Measurements from ENCODE around the gene NUP62.

The NUP62 gene

GRCh38 chr19:49896863-49897621, 32.3 kb downstream of the NUP62 start, which contains the start of gene IL4I1:
IL4I1 (minus strand) TSS chr19:49896887; CDS start chr19:49896160, 727 bp downstream.
- H3K79me1 ChIP-seq (replicated peaks; ENCODE audit: low read length, poor library complexity, severe bottlenecking): no peaks in the 10 kb centered on the region

DNA sequence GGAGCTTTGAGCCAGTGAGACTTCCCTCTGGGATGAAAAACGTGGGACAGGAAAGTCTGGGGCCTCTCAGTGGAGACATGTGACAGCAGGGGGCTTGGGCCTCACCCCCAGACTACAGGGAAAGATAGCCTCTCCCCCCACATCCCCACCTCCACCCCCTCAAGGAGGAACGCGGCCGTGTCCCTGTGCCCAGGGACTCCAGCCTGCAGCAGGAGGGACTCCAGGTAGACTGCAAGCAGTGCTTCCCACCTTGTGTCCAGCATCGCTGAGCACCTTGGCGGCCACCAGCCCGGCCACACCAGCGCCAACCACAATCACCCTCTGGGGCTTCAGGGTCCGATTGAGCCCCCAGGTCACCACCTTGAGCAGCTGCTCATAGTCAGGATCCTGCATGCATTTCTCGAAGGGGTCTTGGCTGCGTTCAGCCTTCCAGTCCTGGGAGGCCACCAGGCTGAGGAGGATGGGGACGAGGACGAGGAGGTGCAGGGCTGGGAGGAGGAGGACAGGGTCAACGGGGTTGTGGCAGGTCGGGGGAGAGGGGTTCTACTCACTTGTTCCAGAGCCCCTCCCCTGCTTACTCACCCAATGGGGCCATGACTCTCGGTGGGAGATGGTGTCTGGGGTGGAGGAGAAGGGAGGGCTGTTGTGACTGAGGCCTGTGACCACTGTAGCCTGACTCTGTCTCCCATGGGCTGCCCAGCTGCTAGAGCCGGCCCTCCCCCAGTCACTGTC, 33.6 kb downstream of the NUP62 start:
- H3K18ac ChIP-seq (ENCODE audit: low read depth in 1 of 2, low read length in 2 of 2): peak overlapping the region in 1 of 2 experiments; percentile 37
- no peak overlapping the region for H2AFZ ChIP-seq (ENCODE audit: low read depth, low read length)
- no peak overlapping the region for H2BK5ac ChIP-seq (ENCODE audit: low read depth, low read length, poor library complexity, severe bottlenecking)
- H2BK15ac ChIP-seq (ENCODE audit: low read depth, poor library complexity, severe bottlenecking): no peak overlapping the region
- H3K9me3 ChIP-seq (ENCODE audit: control insufficient read depth, low read length): no peaks in the 10 kb centered on the region
- no peak overlapping the region for H4K8ac ChIP-seq (ENCODE audit: low read length)
- H3K4ac ChIP-seq (ENCODE audit: low read depth in 1 of 2, low read length in 2 of 2): no peak overlapping the region
- no peak overlapping the region for H3K4me3 ChIP-seq (ENCODE audit: insufficient read depth in 1 of 2, low read depth in 1 of 2, low read length in 2 of 2)
- no peak overlapping the region for H3K9ac ChIP-seq (ENCODE audit: low read length)
- no peak overlapping the region for H3K4me2 ChIP-seq (ENCODE audit: low read length, poor library complexity, severe bottlenecking)
- H3K4me1 ChIP-seq (ENCODE audit: control insufficient read depth, insufficient read depth, low read depth, low read length): peaks cover 21% of the 10 kb centered on the region
- H2BK120ac ChIP-seq (ENCODE audit: low read depth, low read length): no peak overlapping the region
- DNase-seq: no peak
- H2BK12ac ChIP-seq (ENCODE audit: low read length in 2 of 2): peak overlapping the region in 1 of 2 experiments; percentile 70
- no peak overlapping the region for H2AK5ac ChIP-seq (ENCODE audit: low read length, severe bottlenecking)
- H3K79me1 ChIP-seq (replicated peaks; ENCODE audit: low read length, poor library complexity, severe bottlenecking): no peaks in the 10 kb centered on the region
- 83% methylated on average over 15 of the region's 17 CpGs for WGBS
- no peak overlapping the region for H3K27ac ChIP-seq (ENCODE audit: low read length, poor library complexity, severe bottlenecking)
- no peak overlapping the region for H4K91ac ChIP-seq (ENCODE audit: low read length)
- peaks cover 0 to 8% of the 10 kb centered on the region in 2 experiments for H3K27me3 ChIP-seq (ENCODE audit: control insufficient read depth in 1 of 2, insufficient read depth in 1 of 2, low read length in 2 of 2)
- H3K23ac ChIP-seq (ENCODE audit: low read length in 2 of 2): no peak overlapping the region
- no peak overlapping the region for H3K14ac ChIP-seq (ENCODE audit: low read length in 2 of 2)
- H3K36me3 ChIP-seq (ENCODE audit: control insufficient read depth in 1 of 2, insufficient read depth in 2 of 2, low read depth in 1 of 2, low read length in 2 of 2): no peaks in the 10 kb centered on the region

More at GRCh38 chr19:49896863-49897621, 32.3 kb downstream of the NUP62 start, which contains the start of gene IL4I1:
- Histone ChIP-seq H4K91ac (ENCODE audit: low read length) (peak within 1 kb of the TSS; percentile 83), H3K18ac (ENCODE audit: low read depth in 1 of 2, low read length in 2 of 2) (peak within 1 kb of the TSS; percentile 34 to 75), H2AK5ac (ENCODE audit: low read length, severe bottlenecking) (peak within 1 kb of the TSS; percentile 73), H2AFZ (ENCODE audit: low read depth, low read length) (no peak within 1 kb of the TSS), H3K27me3 (ENCODE audit: control insufficient read depth in 1 of 2, insufficient read depth in 1 of 2, low read length in 2 of 2) (peaks cover 0 to 6% of the 10 kb centered on the region in 2 experiments), H3K27ac (ENCODE audit: low read length, poor library complexity, severe bottlenecking) (peak within 1 kb of the TSS; percentile 69), H2BK5ac (ENCODE audit: low read depth, low read length, poor library complexity, severe bottlenecking) (peak within 1 kb of the TSS; percentile 39), H4K8ac (ENCODE audit: low read length) (peak within 1 kb of the TSS; percentile 89), H3K9ac (ENCODE audit: low read length) (peak within 1 kb of the TSS; percentile 71), H2BK120ac (ENCODE audit: low read depth, low read length) (peak within 1 kb of the TSS; percentile 11), H3K23ac (ENCODE audit: low read length in 2 of 2) (no peak within 1 kb of the TSS), H3K4me2 (ENCODE audit: low read length, poor library complexity, severe bottlenecking) (peak within 1 kb of the TSS; percentile 18), H3K36me3 (ENCODE audit: control insufficient read depth in 1 of 2, insufficient read depth in 2 of 2, low read depth in 1 of 2, low read length in 2 of 2) (no peaks in the 10 kb centered on the region), H2BK15ac (ENCODE audit: low read depth, poor library complexity, severe bottlenecking) (no peak within 1 kb of the TSS), H3K4ac (ENCODE audit: low read depth in 1 of 2, low read length in 2 of 2) (peak within 1 kb of the TSS; percentile 41 to 92), H3K4me1 (ENCODE audit: control insufficient read depth, insufficient read depth, low read depth, low read length) (peaks cover 19% of the 10 kb centered on the region), H3K4me3 (ENCODE audit: insufficient read depth in 1 of 2, low read depth in 1 of 2, low read length in 2 of 2) (no peak within 1 kb of the TSS), H3K9me3 (ENCODE audit: control insufficient read depth, low read length) (no peaks in the 10 kb centered on the region), H2BK12ac (ENCODE audit: low read length in 2 of 2) (peak within 1 kb of the TSS; percentile 95), H3K14ac (ENCODE audit: low read length in 2 of 2) (peak within 1 kb of the TSS in 1 of 2 experiments; percentile 53)
- WGBS: 71% methylated on average over 18 of the region's 20 CpGs
- DNase-seq: peak; percentile 42

GRCh38 chr19:49894879-49895565, 34.3 kb downstream of the NUP62 start:
- Histone ChIP-seq H3K14ac (ENCODE audit: low read length in 2 of 2) (no peak overlapping the region), H2AK5ac (ENCODE audit: low read length, severe bottlenecking) (peak overlapping the region; percentile 50), H3K4me3 (ENCODE audit: insufficient read depth in 1 of 2, low read depth in 1 of 2, low read length in 2 of 2) (peak overlapping the region in 1 of 2 experiments; percentile 29), H2BK12ac (ENCODE audit: low read length in 2 of 2) (peak overlapping the region in 1 of 2 experiments; percentile 1), H3K9me3 (ENCODE audit: control insufficient read depth, low read length) (no peaks in the 10 kb centered on the region), H3K23ac (ENCODE audit: low read length in 2 of 2) (no peak overlapping the region), H3K79me1 (replicated peaks; ENCODE audit: low read length, poor library complexity, severe bottlenecking) (no peaks in the 10 kb centered on the region), H3K4me1 (ENCODE audit: control insufficient read depth, insufficient read depth, low read depth, low read length) (peaks cover 25% of the 10 kb centered on the region), H3K9ac (ENCODE audit: low read length) (no peak overlapping the region), H2BK15ac (ENCODE audit: low read depth, poor library complexity, severe bottlenecking) (peak overlapping the region; percentile 89), H3K4me2 (ENCODE audit: low read length, poor library complexity, severe bottlenecking) (no peak overlapping the region), H3K4ac (ENCODE audit: low read depth in 1 of 2, low read length in 2 of 2) (no peak overlapping the region), H4K8ac (ENCODE audit: low read length) (no peak overlapping the region), H2AFZ (ENCODE audit: low read depth, low read length) (no peak overlapping the region), H4K91ac (ENCODE audit: low read length) (no peak overlapping the region), H3K27me3 (ENCODE audit: control insufficient read depth in 1 of 2, insufficient read depth in 1 of 2, low read length in 2 of 2) (peaks cover 0 to 8% of the 10 kb centered on the region in 2 experiments), H2BK5ac (ENCODE audit: low read depth, low read length, poor library complexity, severe bottlenecking) (no peak overlapping the region), H2BK120ac (ENCODE audit: low read depth, low read length) (peak overlapping the region; percentile 38), H3K27ac (ENCODE audit: low read length, poor library complexity, severe bottlenecking) (no peak overlapping the region), H3K18ac (ENCODE audit: low read depth in 1 of 2, low read length in 2 of 2) (no peak overlapping the region), H3K36me3 (ENCODE audit: control insufficient read depth in 1 of 2, insufficient read depth in 2 of 2, low read depth in 1 of 2, low read length in 2 of 2) (peaks cover 0 to 3% of the 10 kb centered on the region in 2 experiments)
- DNase-seq: no peak
- WGBS: 93% methylated on average over 15 of the region's 17 CpGs

Data from mesenchymal stem cell (in vitro differentiated cells and primary cell).